Type B pancreatic cell (in vitro differentiated cells): ENCODE results near the gene CPT1C. TPM values are rescaled to one million over a fixed set of nuclear protein-coding genes. Genes with fewer than 3 reads are reported as not detected.

Experiments used
- DNase-seq: peaks from one replicate; pipeline ENCODE4 v3.0.0; 2021; ENCODE audit warnings: mixed read lengths; ENCODE audit not compliant: unreplicated experiment; ENCODE audit errors: extremely low spot score
- H3K27ac Mint-ChIP-seq: 2 replicates; pipeline ENCODE4 v1.8.0; 2021; ENCODE audit warnings: mild to moderate bottlenecking, mixed read lengths
- H3K27me3 Mint-ChIP-seq: 2 replicates; pipeline ENCODE4 v1.8.0; 2021; ENCODE audit warnings: mixed read lengths
- H3K36me3 Mint-ChIP-seq: 2 replicates; pipeline ENCODE4 v1.8.0; 2021; ENCODE audit warnings: mixed read lengths
- H3K4me1 Mint-ChIP-seq: one replicate; pipeline ENCODE4 v1.8.0; 2021; ENCODE audit warnings: mixed read lengths; ENCODE audit not compliant: unreplicated experiment
- H3K4me3 Mint-ChIP-seq: 2 replicates; pipeline ENCODE4 v1.8.0; 2021; ENCODE audit warnings: mild to moderate bottlenecking, mixed read lengths
- H3K9me3 Mint-ChIP-seq: 2 replicates; pipeline ENCODE4 v1.8.0; 2021; ENCODE audit warnings: mixed read lengths
- CTCF ChIP-seq: fragments of 200-600 bp; sonication (generic); conservative IDR thresholded peaks from 2 replicates; pipeline ENCODE4 v1.5.0; 2021; ENCODE audit warnings: antibody characterized with exemption, mild to moderate bottlenecking
- total RNA-seq: library from RNA; stranded (reverse); gene quantifications from 2 replicates; pipeline ENCODE4 v1.2.1, GENCODE V29; 2021; ENCODE audit warnings: low replicate concordance

CPT1C gene
- total RNA-seq, 1 donor from 2014 or later = 65.0 TPM

- TF ChIP-seq CTCF = no peak
- H3K9me3 Mint-ChIP-seq = no peaks in the 10 kb centered on the region
- H3K27me3 Mint-ChIP-seq = no peaks in the 10 kb centered on the region
- peaks cover 9% of the 10 kb centered on the region for H3K36me3 Mint-ChIP-seq
- no peak for DNase-seq
- H3K4me3 Mint-ChIP-seq = no peak overlapping the region
- no peak overlapping the region for H3K27ac Mint-ChIP-seq
- H3K4me1 Mint-ChIP-seq = no peaks in the 10 kb centered on the region
These were observed 19.5 kb downstream of the CPT1C start for GRCh38 chr19:49710372-49710951.

GRCh38 chr19:49712397-49712859, 21.5 kb downstream of the CPT1C start:
- H3K27me3 Mint-ChIP-seq = no peaks in the 10 kb centered on the region
- H3K4me1 Mint-ChIP-seq = peaks cover 2% of the 10 kb centered on the region
- H3K27ac Mint-ChIP-seq = no peak overlapping the region
- H3K4me3 Mint-ChIP-seq = no peak overlapping the region
- no peaks in the 10 kb centered on the region for H3K9me3 Mint-ChIP-seq
- no peak for DNase-seq
- H3K36me3 Mint-ChIP-seq = peaks cover 9% of the 10 kb centered on the region
- no peak for TF ChIP-seq CTCF

- peaks cover 5% of the 10 kb centered on the region for H3K4me1 Mint-ChIP-seq
- no peak for TF ChIP-seq CTCF
- no peak overlapping the region for H3K4me3 Mint-ChIP-seq
- H3K27me3 Mint-ChIP-seq = no peaks in the 10 kb centered on the region
- no peak for DNase-seq
- H3K27ac Mint-ChIP-seq = no peak overlapping the region
- H3K9me3 Mint-ChIP-seq = no peaks in the 10 kb centered on the region
- H3K36me3 Mint-ChIP-seq = peaks cover 9% of the 10 kb centered on the region
These were observed 22.4 kb downstream of the CPT1C start for GRCh38 chr19:49713236-49713845.

- no peaks in the 10 kb centered on the region for H3K27me3 Mint-ChIP-seq
- peaks cover 5% of the 10 kb centered on the region for H3K4me1 Mint-ChIP-seq
- H3K36me3 Mint-ChIP-seq = peaks cover 4% of the 10 kb centered on the region
- H3K27ac Mint-ChIP-seq = no peak overlapping the region
- TF ChIP-seq CTCF = no peak
- no peaks in the 10 kb centered on the region for H3K9me3 Mint-ChIP-seq
- DNase-seq = no peak
- H3K4me3 Mint-ChIP-seq = no peak overlapping the region
These were observed 25.2 kb downstream of the CPT1C start for GRCh38 chr19:49716154-49716553.

GRCh38 chr19:49718511-49718910, 27.6 kb downstream of the CPT1C start:
- Mint-ChIP-seq H3K27me3 (no peaks in the 10 kb centered on the region), H3K9me3 (no peaks in the 10 kb centered on the region), H3K4me1 (peaks cover 5% of the 10 kb centered on the region), H3K36me3 (peaks cover 4% of the 10 kb centered on the region), H3K27ac (no peak overlapping the region), H3K4me3 (no peak overlapping the region)
- DNase-seq = no peak
- TF ChIP-seq CTCF = no peak
